GM12878 (cell line): ENCODE results near the gene SLX9. TPM values are rescaled to one million over a fixed set of nuclear protein-coding genes. Genes with fewer than 3 reads are reported as not detected.

Experiments used
- ATAC-seq: fragments of 200-7000 bp; cut with Tn5 transposase; 3 replicates; pipeline ENCODE4 v1.9.1; 2020; ENCODE audit warnings: mild to moderate bottlenecking, moderate library complexity
- BruUV-seq: library from RNA; stranded (reverse); fragments of 400-500 nt; replicated peaks from 2 replicates; lab custom pipeline; 2021; lab: Mats Ljungman, UMichigan
- CTCF ChIA-PET: fragments of 300-600 bp; sonication (Branson Sonifier 250); formaldehyde crosslinking; extraction: SDS; loops from one replicate; lab custom pipeline; 2021; ENCODE audit warnings: inconsistent platforms; lab: Yijun Ruan, JAX
- POLR2A ChIA-PET: fragments of 350-600 bp; formaldehyde crosslinking; extraction: SDS; loops from one replicate; lab custom pipeline; 2021; ENCODE audit warnings: inconsistent platforms; lab: Charles Lee
- RAD21 ChIA-PET: fragments of 300-600 bp; sonication (Branson Sonifier 250); formaldehyde crosslinking; loops from one replicate; lab custom pipeline; 2023; ENCODE audit warnings: antibody characterized with exemption; ENCODE audit not compliant: unreplicated experiment; lab: Charles Lee
- SMC1A ChIA-PET: fragments of 300-600 bp; sonication (Branson Sonifier 250); formaldehyde crosslinking; loops from one replicate; lab custom pipeline; 2023; ENCODE audit not compliant: unreplicated experiment, uncharacterized antibody; lab: Charles Lee
- DNase-seq: peaks from one replicate; pipeline ENCODE4 v3.0.0-alpha.2; 2011; ENCODE audit warnings: low read depth, low spot score
- FAIRE-seq: peaks from 3 replicates; lab custom pipeline; 2011; peaks lifted over from hg19 to GRCh38; lab: Jason Lieb, UNC
- H2AFZ ChIP-seq: 2 replicates; pipeline ENCODE4 v1.6.0; 2011; ENCODE audit warnings: low read depth, low read length, control low read depth; ENCODE audit not compliant: control insufficient read depth
- H3K27ac ChIP-seq: 2 replicates; pipeline ENCODE4 v1.5.1; 2011; ENCODE audit warnings: control low read depth; ENCODE audit not compliant: control insufficient read depth, insufficient read depth
- H3K27me3 ChIP-seq, 2 experiments: replicated peaks in 1 of 2; 2 replicates each; pipeline versions ENCODE4 v1.6.0 to v1.6.1; 2011; ENCODE audit warnings: low read length in 1 of 2; ENCODE audit not compliant: control insufficient read depth in 2 of 2, insufficient read depth in 2 of 2
- H3K36me3 ChIP-seq, 2 experiments: 2 replicates each; pipeline ENCODE4 v1.5.1; 2011; ENCODE audit warnings: low read length in 1 of 2; ENCODE audit not compliant: control insufficient read depth in 2 of 2, insufficient read depth in 2 of 2
- H3K4me1 ChIP-seq: 2 replicates; pipeline ENCODE4 v1.6.1; 2011; ENCODE audit warnings: mild to moderate bottlenecking, low read length, moderate library complexity, mixed read lengths; ENCODE audit not compliant: control insufficient read depth, insufficient read depth
- H3K4me2 ChIP-seq: 2 replicates; pipeline ENCODE4 v1.6.0; 2011; ENCODE audit warnings: control low read depth; ENCODE audit not compliant: control insufficient read depth, insufficient read depth
- H3K4me3 ChIP-seq: fragments of 200-600 bp; sonication (generic); 2 replicates; pipeline ENCODE4 v1.5.1; 2016
- H3K79me2 ChIP-seq: 2 replicates; pipeline ENCODE4 v1.6.0; 2011; ENCODE audit warnings: low read length; ENCODE audit not compliant: control insufficient read depth, insufficient read depth
- H3K9ac ChIP-seq: 2 replicates; pipeline ENCODE4 v1.8.0; 2011; ENCODE audit warnings: low read length, control low read depth, mixed read lengths; ENCODE audit not compliant: control insufficient read depth, insufficient read depth
- H3K9me3 ChIP-seq: replicated peaks from 3 replicates; pipeline ENCODE4 v1.5.1; 2011; ENCODE audit warnings: mild to moderate bottlenecking, low read length; ENCODE audit not compliant: control insufficient read depth, insufficient read depth
- H4K20me1 ChIP-seq: 2 replicates; pipeline ENCODE4 v1.6.0; 2011; ENCODE audit not compliant: control insufficient read depth, insufficient read depth
- CBFB ChIP-seq: IDR thresholded peaks from 2 replicates; pipeline ENCODE4 v1.6.1; 2016; ENCODE audit warnings: antibody characterized with exemption, low read depth
- EGR1 ChIP-seq, 2 experiments: IDR thresholded peaks; 1 replicate in 1 of 2; 2 replicates in 1 of 2; pipeline ENCODE4 v1.6.1; 2011 to 2012; ENCODE audit warnings: low read depth in 2 of 2, low read length in 2 of 2, borderline replicate concordance in 1 of 2, mild to moderate bottlenecking in 1 of 2, moderate library complexity in 1 of 2
- ESRRA ChIP-seq: IDR thresholded peaks from 2 replicates; pipeline ENCODE4 v1.6.1; 2012; ENCODE audit warnings: mild to moderate bottlenecking, low read length, improper control_type of control experiment
- HDGF ChIP-seq: fragments of 450-650 bp; IDR thresholded peaks from 2 replicates; pipeline ENCODE4 v1.6.1; 2016; ENCODE audit warnings: antibody characterized with exemption
- IKZF1 ChIP-seq: fragments of 450-650 bp; conservative IDR thresholded peaks from 2 replicates; pipeline ENCODE4 v1.6.1; 2017; ENCODE audit warnings: antibody characterized with exemption, mild to moderate bottlenecking
- NBN ChIP-seq: fragments of 450-650 bp; IDR thresholded peaks from 2 replicates; pipeline ENCODE4 v1.6.1; 2016
- NFIC ChIP-seq: IDR thresholded peaks from 2 replicates; pipeline ENCODE4 v1.6.1; 2012; ENCODE audit warnings: low read depth, mild to moderate bottlenecking, inconsistent platforms, low read length, moderate library complexity
- NRF1 ChIP-seq: conservative IDR thresholded peaks from 2 replicates; pipeline ENCODE4 v1.6.1; 2011; ENCODE audit warnings: mild to moderate bottlenecking, low read depth, low read length, improper control_type of control experiment
- REST ChIP-seq: IDR thresholded peaks from 2 replicates; pipeline ENCODE4 v1.6.1; 2012; ENCODE audit warnings: mild to moderate bottlenecking, low read depth, low read length
- SMAD5 ChIP-seq: IDR thresholded peaks from 2 replicates; pipeline ENCODE4 v1.6.1; 2016; ENCODE audit warnings: antibody characterized with exemption, low read depth
- USF2 ChIP-seq: IDR thresholded peaks from 2 replicates; pipeline ENCODE4 v1.6.1; 2011; ENCODE audit warnings: low read depth, low read length, improper control_type of control experiment, borderline replicate concordance
- YBX1 ChIP-seq: fragments of 450-650 bp; IDR thresholded peaks from 2 replicates; pipeline ENCODE4 v1.6.1; 2016; ENCODE audit warnings: antibody characterized with exemption
- ZBTB11 ChIP-seq: fragments of 450-650 bp; formaldehyde crosslinking; IDR thresholded peaks from 2 replicates; pipeline ENCODE4 v1.5.0; 2022; ENCODE audit warnings: mild to moderate bottlenecking, missing genetic modification characterization
- WGBS: methylation state at CpG from one replicate; pipeline ENCODE4 v1.1.6; 2016; ENCODE audit warnings: low lambda C conversion rate; ENCODE audit not compliant: insufficient replicate concordance, insufficient coverage; ENCODE audit errors: missing lambda C conversion rate; 5-methylcytosine and 5-hydroxymethylcytosine counted together
- in situ Hi-C: fragments of 300-500 bp; cut with MboI; formaldehyde crosslinking; loops from 9 replicates; pipeline ENCODE4 v1.14.3; 2018; ENCODE audit warnings: mixed read lengths
- intact Hi-C: fragments of 100-400 bp; cut with micrococcal nuclease; formaldehyde crosslinking; loops from one replicate; pipeline ENCODE4 v1.14.2; 2022; ENCODE audit not compliant: unreplicated experiment
- polyA plus RNA-seq, 11 experiments: library from polyadenylated mRNA; depleted of rRNA in 4 of 11; unstranded in 6 of 11; stranded (reverse) in 5 of 11; fragments of >200 nt; fragmentation: Nextera tagmentation in 4 of 11; fragmentation: Illumina TruSeq in 1 of 11; extraction: Ambion mirVana in 4 of 11; extraction: Trizol in 1 of 11; gene quantifications; 1 replicate in 1 of 11; 2 replicates in 10 of 11; pipeline versions ENCODE4 v1.2.1 to v1.2.3, GENCODE V29; 2011 to 2016; ENCODE audit warnings: inconsistent platforms in 2 of 11, missing spikeins in 2 of 11, low read depth in 1 of 11
- total RNA-seq, 4 experiments: library from RNA; depleted of rRNA in 3 of 4; stranded (reverse); fragments of >200 nt in 3 of 4; fragmentation: Illumina TruSeq in 1 of 4; extraction: Trizol in 1 of 4; gene quantifications; 2 replicates each; pipeline versions ENCODE4 v1.2.1 to v1.2.3, GENCODE V29; 2013 to 2021
- TF ChIP-seq, protein P1 (sequence below): IDR thresholded peaks from 2 replicates; pipeline ENCODE4 v1.6.1; 2011; ENCODE audit warnings: low read depth, mild to moderate bottlenecking, low read length, moderate library complexity, borderline replicate concordance; ENCODE audit errors: extremely low read depth

Gene SLX9
- total and polyA plus RNA-seq, 10 of the 15 experiments (the other 5 are each of a cell fraction or from before 2014, with no cell fraction given): 0.69 to 81.3 (median 33.9) TPM

GRCh38 chr21:44998086-44998620 lies 58.3 kb downstream of the SLX9 start (continued):
- TF ChIP-seq ZBTB11 (CRISPR knock-in tag) (no peak), NFIC (no peak), YBX1 (no peak), ESRRA (no peak), IKZF1 (no peak), CBFB (no peak)
- TF ChIP-seq, all 136 proteins: peak for 0

- H3K27ac ChIP-seq: no peak overlapping the region
- no peak overlapping the region for H2AFZ ChIP-seq
- H3K79me2 ChIP-seq: no peaks in the 10 kb centered on the region
- H3K4me2 ChIP-seq: no peak overlapping the region
- RAD21 ChIA-PET: no interaction called here
- H3K9me3 ChIP-seq: no peaks in the 10 kb centered on the region
- POLR2A ChIA-PET: no interaction called here
- no peak overlapping the region for H3K4me3 ChIP-seq
- DNase-seq (no peak), ATAC-seq (no peak; the same call in 2 of the 3 replicates), FAIRE-seq (no peak)
- 29% methylated on average over 31 of the region's 32 CpGs for WGBS
- CTCF ChIA-PET: interaction anchor here (1.0 to 1.1 kb wide), 2 partner anchors 139 to 142 kb away, joined by 3 to 4 read pairs; no protein-coding TSS in a partner anchor
- H3K4me1 ChIP-seq: no peaks in the 10 kb centered on the region
- SMC1A ChIA-PET: no interaction called here
- H3K36me3 ChIP-seq: no peaks in the 10 kb centered on the region
- no peak overlapping the region for H3K9ac ChIP-seq
- intact Hi-C loops: no loop called here
- BruUV-seq: no TSS peak
- H3K27me3 ChIP-seq: peaks cover 3 to 4% of the 10 kb centered on the region in 2 experiments; a peak in 3 of 4 replicates
- in situ Hi-C loops: no loop called here
- no peaks in the 10 kb centered on the region for H4K20me1 ChIP-seq
- TF ChIP-seq REST (no peak), EGR1 (IDR thresholded peaks at IDR 0.05; ENCODE audit: borderline replicate concordance in 1 of 2, low read depth in 2 of 2, low read length in 2 of 2) (no peak), NRF1 (no peak), CBFB (no peak), NBN (no peak), SMAD5 (no peak), HDGF (no peak), USF2 (no peak)
- TF ChIP-seq, protein P1, sequence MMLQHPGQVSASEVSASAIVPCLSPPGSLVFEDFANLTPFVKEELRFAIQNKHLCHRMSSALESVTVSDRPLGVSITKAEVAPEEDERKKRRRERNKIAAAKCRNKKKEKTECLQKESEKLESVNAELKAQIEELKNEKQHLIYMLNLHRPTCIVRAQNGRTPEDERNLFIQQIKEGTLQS: no peak
These were observed 59.0 kb downstream of the SLX9 start for GRCh38 chr21:44998621-44999427.
